Measurements from ENCODE around the gene SLC9A2. TPM values are rescaled to one million over a fixed set of nuclear protein-coding genes. Genes with fewer than 3 reads are reported as not detected.

SLC9A2 gene
- total RNA-seq, 1 donor from 2014 or later: 0.32 TPM

GRCh38 chr2:102743259-102743658 is 123.9 kb downstream of the SLC9A2 start:
- Histone ChIP-seq H2AFZ (ENCODE audit: low read depth, low read length) (no peak overlapping the region), H3K27me3 (ENCODE audit: insufficient read depth, low read length) (no peaks in the 10 kb centered on the region), H3K9me3 (ENCODE audit: insufficient read depth, low read depth, low read length) (no peaks in the 10 kb centered on the region), H3K79me2 (ENCODE audit: insufficient read depth, low read length) (no peaks in the 10 kb centered on the region), H3K4me2 (ENCODE audit: low read length) (no peak overlapping the region), H3K27ac (ENCODE audit: low read depth, low read length) (no peak overlapping the region), H3K4me1 (ENCODE audit: insufficient read depth, low read length) (no peaks in the 10 kb centered on the region), H4K20me1 (ENCODE audit: insufficient read depth, low read length) (no peaks in the 10 kb centered on the region), H3K9ac (ENCODE audit: low read length) (no peak overlapping the region), H3K4me3 (ENCODE audit: insufficient read depth, low read depth, low read length) (no peak overlapping the region), H3K36me3 (ENCODE audit: insufficient read depth, low read length) (no peaks in the 10 kb centered on the region)
- no peak overlapping the region for H3K4me3 Mint-ChIP-seq (ENCODE audit: unreplicated experiment)
- H3K9me3 Mint-ChIP-seq (ENCODE audit: unreplicated experiment): no peaks in the 10 kb centered on the region
- H3K4me1 Mint-ChIP-seq (ENCODE audit: low read depth, unreplicated experiment): no peaks in the 10 kb centered on the region
- TF ChIP-seq EZH2 (IDR thresholded peaks at IDR 0.05; ENCODE audit: insufficient read depth, low read length) (no peak), CTCF (IDR thresholded peaks at IDR 0.05; ENCODE audit: insufficient read depth, low read depth, low read length) (no peak)
- H3K27ac Mint-ChIP-seq (ENCODE audit: unreplicated experiment): no peak overlapping the region
- H3K27me3 Mint-ChIP-seq (ENCODE audit: low read depth, unreplicated experiment): no peaks in the 10 kb centered on the region
- FAIRE-seq (no peak), DNase-seq (ENCODE audit: low read depth) (no peak)
- no peaks in the 10 kb centered on the region for H3K36me3 Mint-ChIP-seq (ENCODE audit: low read depth, unreplicated experiment)

DNA sequence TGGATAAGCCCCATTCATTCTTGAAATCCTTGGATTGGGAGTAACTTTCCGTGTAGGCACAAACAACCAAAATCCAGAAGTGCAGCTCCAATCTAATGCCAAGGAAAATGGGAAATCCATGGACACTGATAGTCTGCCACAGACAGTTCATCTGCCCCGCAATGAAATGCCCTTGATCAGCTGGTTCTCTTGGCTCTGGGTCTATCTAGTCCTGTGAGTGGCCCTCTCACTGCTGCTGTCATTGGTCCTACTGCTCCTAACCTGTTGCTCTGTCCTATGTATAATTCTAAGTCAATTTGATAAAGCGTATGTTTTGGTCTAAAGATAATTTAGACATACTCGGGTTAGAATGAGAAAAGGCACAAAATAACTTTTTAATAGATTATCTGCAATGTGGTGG is 128.8 kb downstream of the SLC9A2 start:
- Histone ChIP-seq H3K27me3 (ENCODE audit: insufficient read depth, low read length) (no peaks in the 10 kb centered on the region), H3K4me1 (ENCODE audit: insufficient read depth, low read length) (no peaks in the 10 kb centered on the region), H2AFZ (ENCODE audit: low read depth, low read length) (no peak overlapping the region), H3K27ac (ENCODE audit: low read depth, low read length) (no peak overlapping the region), H3K4me2 (ENCODE audit: low read length) (no peak overlapping the region), H3K4me3 (ENCODE audit: insufficient read depth, low read depth, low read length) (no peak overlapping the region), H4K20me1 (ENCODE audit: insufficient read depth, low read length) (no peaks in the 10 kb centered on the region), H3K9ac (ENCODE audit: low read length) (no peak overlapping the region), H3K79me2 (ENCODE audit: insufficient read depth, low read length) (no peaks in the 10 kb centered on the region), H3K9me3 (ENCODE audit: insufficient read depth, low read depth, low read length) (no peaks in the 10 kb centered on the region), H3K36me3 (ENCODE audit: insufficient read depth, low read length) (no peaks in the 10 kb centered on the region)
- no peaks in the 10 kb centered on the region for H3K9me3 Mint-ChIP-seq (ENCODE audit: unreplicated experiment)
- H3K27me3 Mint-ChIP-seq (ENCODE audit: low read depth, unreplicated experiment): no peaks in the 10 kb centered on the region
- TF ChIP-seq CTCF (IDR thresholded peaks at IDR 0.05; ENCODE audit: insufficient read depth, low read depth, low read length): no peak
- no peak for TF ChIP-seq EZH2 (IDR thresholded peaks at IDR 0.05; ENCODE audit: insufficient read depth, low read length)
- FAIRE-seq: no peak
- no peak for DNase-seq (ENCODE audit: low read depth)
- H3K36me3 Mint-ChIP-seq (ENCODE audit: low read depth, unreplicated experiment): no peaks in the 10 kb centered on the region
- no peak overlapping the region for H3K27ac Mint-ChIP-seq (ENCODE audit: unreplicated experiment)
- H3K4me3 Mint-ChIP-seq (ENCODE audit: unreplicated experiment): no peak overlapping the region
- no peaks in the 10 kb centered on the region for H3K4me1 Mint-ChIP-seq (ENCODE audit: low read depth, unreplicated experiment)

- H3K27me3 ChIP-seq (ENCODE audit: insufficient read depth, low read length): no peaks in the 10 kb centered on the region
- no peak overlapping the region for H3K4me2 ChIP-seq (ENCODE audit: low read length)
- H3K9ac ChIP-seq (ENCODE audit: low read length): no peak overlapping the region
- H3K36me3 Mint-ChIP-seq (ENCODE audit: low read depth, unreplicated experiment): no peaks in the 10 kb centered on the region
- no peaks in the 10 kb centered on the region for H3K4me1 Mint-ChIP-seq (ENCODE audit: low read depth, unreplicated experiment)
- no peak overlapping the region for H3K27ac ChIP-seq (ENCODE audit: low read depth, low read length)
- no peak overlapping the region for H3K27ac Mint-ChIP-seq (ENCODE audit: unreplicated experiment)
- FAIRE-seq (no peak), DNase-seq (ENCODE audit: low read depth) (no peak)
- no peak overlapping the region for H3K4me3 Mint-ChIP-seq (ENCODE audit: unreplicated experiment)
- no peak for TF ChIP-seq EZH2 (IDR thresholded peaks at IDR 0.05; ENCODE audit: insufficient read depth, low read length)
- TF ChIP-seq CTCF (IDR thresholded peaks at IDR 0.05; ENCODE audit: insufficient read depth, low read depth, low read length): no peak
- H3K4me3 ChIP-seq (ENCODE audit: insufficient read depth, low read depth, low read length): no peak overlapping the region
- no peaks in the 10 kb centered on the region for H3K36me3 ChIP-seq (ENCODE audit: insufficient read depth, low read length)
- no peaks in the 10 kb centered on the region for H3K9me3 ChIP-seq (ENCODE audit: insufficient read depth, low read depth, low read length)
- no peaks in the 10 kb centered on the region for H4K20me1 ChIP-seq (ENCODE audit: insufficient read depth, low read length)
- H3K4me1 ChIP-seq (ENCODE audit: insufficient read depth, low read length): no peaks in the 10 kb centered on the region
- no peaks in the 10 kb centered on the region for H3K79me2 ChIP-seq (ENCODE audit: insufficient read depth, low read length)
- H2AFZ ChIP-seq (ENCODE audit: low read depth, low read length): no peak overlapping the region
- no peaks in the 10 kb centered on the region for H3K27me3 Mint-ChIP-seq (ENCODE audit: low read depth, unreplicated experiment)
- no peaks in the 10 kb centered on the region for H3K9me3 Mint-ChIP-seq (ENCODE audit: unreplicated experiment)
These were observed 130.6 kb downstream of the SLC9A2 start for GRCh38 chr2:102749938-102750337.
